OCI-LY1 (cell line): ENCODE measurements around the gene GAS2L1.

Experiments
- H2AFZ ChIP-seq: fragments of 200-600 bp; sonication (generic), shearing (Covaris generic); 2 replicates; pipeline ENCODE4 v1.6.0; 2014; ENCODE audit warnings: antibody characterized with exemption, mild to moderate bottlenecking, low read length
- H3F3A ChIP-seq: fragments of 200-600 bp; sonication (generic), shearing (Covaris generic); 2 replicates; pipeline ENCODE4 v1.6.0; 2014; ENCODE audit warnings: mild to moderate bottlenecking, antibody characterized with exemption, low read length, moderate library complexity; ENCODE audit not compliant: insufficient read depth
- H3K27ac ChIP-seq: fragments of 200-600 bp; sonication (generic); 2 replicates; pipeline ENCODE4 v1.5.1; 2014; ENCODE audit warnings: low read length, mixed run types, mild to moderate bottlenecking, low read depth; ENCODE audit not compliant: poor library complexity, severe bottlenecking
- H3K27me3 ChIP-seq: fragments of 200-600 bp; sonication (generic); 2 replicates; pipeline ENCODE4 v1.6.0; 2014; ENCODE audit warnings: antibody characterized with exemption, mild to moderate bottlenecking, low read length, moderate library complexity; ENCODE audit not compliant: insufficient read depth
- H3K36me3 ChIP-seq: fragments of 200-600 bp; sonication (generic); 2 replicates; pipeline ENCODE4 v1.6.1; 2014; ENCODE audit warnings: mild to moderate bottlenecking, antibody characterized with exemption, low read length, moderate library complexity, mixed read lengths; ENCODE audit not compliant: insufficient read depth
- H3K4me1 ChIP-seq: fragments of 200-600 bp; sonication (generic); 2 replicates; pipeline ENCODE4 v1.5.1; 2014; ENCODE audit warnings: mild to moderate bottlenecking, low read length, moderate library complexity; ENCODE audit not compliant: insufficient read depth, severe bottlenecking
- H3K4me2 ChIP-seq: fragments of 200-600 bp; sonication (generic), shearing (Covaris generic); 2 replicates; pipeline ENCODE4 v1.6.1; 2014; ENCODE audit warnings: low read length
- H3K4me3 ChIP-seq: fragments of 200-600 bp; sonication (generic); 2 replicates; pipeline ENCODE4 v1.5.1; 2014; ENCODE audit warnings: low read length, low read depth, mild to moderate bottlenecking, mixed read lengths; ENCODE audit not compliant: poor library complexity, severe bottlenecking
- H3K79me2 ChIP-seq: fragments of 200-600 bp; shearing (Covaris generic); 2 replicates; pipeline ENCODE4 v1.6.1; 2016; ENCODE audit warnings: mixed run types, low read length, mixed read lengths; ENCODE audit not compliant: insufficient read depth
- H3K9ac ChIP-seq: fragments of 200-600 bp; sonication (generic), shearing (Covaris generic); 2 replicates; pipeline ENCODE4 v1.6.1; 2014; ENCODE audit warnings: mild to moderate bottlenecking, low read length, mixed read lengths
- H3K9me2 ChIP-seq: fragments of 200-600 bp; sonication (generic), shearing (Covaris generic); 2 replicates; pipeline ENCODE4 v1.6.1; 2014; ENCODE audit warnings: low read depth, mild to moderate bottlenecking, low read length, mixed read lengths
- H3K9me3 ChIP-seq: fragments of 200-600 bp; shearing (Covaris generic); 2 replicates; pipeline ENCODE4 v1.6.1; 2014; ENCODE audit warnings: low read length, mixed read lengths
- H4K20me1 ChIP-seq: fragments of 200-600 bp; sonication (generic), shearing (Covaris generic); 2 replicates; pipeline ENCODE4 v1.6.0; 2016; ENCODE audit warnings: mild to moderate bottlenecking, low read length; ENCODE audit not compliant: insufficient read depth
- CTCF ChIP-seq: fragments of 200-600 bp; sonication (generic), shearing (Covaris generic); IDR thresholded peaks from 2 replicates; pipeline ENCODE4 v1.5.1; 2017; ENCODE audit warnings: mild to moderate bottlenecking, antibody characterized with exemption, low read length, moderate library complexity, mixed read lengths
- EZH2 ChIP-seq: fragments of 200-600 bp; sonication (generic), shearing (Covaris generic); IDR thresholded peaks from 2 replicates; pipeline ENCODE4 v1.8.0; 2017; ENCODE audit warnings: borderline replicate concordance, mixed run types, mild to moderate bottlenecking, antibody characterized with exemption, low read length, moderate library complexity, mixed read lengths

Gene GAS2L1

GRCh38 chr22:29275819-29276565 is 30.5 kb upstream of the GAS2L1 start:
- TF ChIP-seq EZH2 (no peak), CTCF (no peak)
- peaks cover 97% of the 10 kb centered on the region for H3K36me3 ChIP-seq
- H3K9me3 ChIP-seq: no peaks in the 10 kb centered on the region
- H3K4me1 ChIP-seq: peaks cover 11% of the 10 kb centered on the region
- peaks cover 72% of the 10 kb centered on the region for H3K79me2 ChIP-seq
- H3K9ac ChIP-seq: no peak overlapping the region
- no peaks in the 10 kb centered on the region for H3K27me3 ChIP-seq
- H4K20me1 ChIP-seq: 0 out of 2 replicates have a peak, but pooled peaks cover 2% of the 10 kb centered on the region
- no peak overlapping the region for H2AFZ ChIP-seq
- no peak overlapping the region for H3K27ac ChIP-seq
- H3K9me2 ChIP-seq: no peaks in the 10 kb centered on the region
- no peak overlapping the region for H3K4me2 ChIP-seq
- no peak overlapping the region for H3K4me3 ChIP-seq
- no peaks in the 10 kb centered on the region for H3F3A ChIP-seq

- H3K4me3 ChIP-seq: no peak overlapping the region
- no peaks in the 10 kb centered on the region for H3K4me1 ChIP-seq
These were observed 28.5 kb upstream of the GAS2L1 start for GRCh38 chr22:29277927-29278326.

GRCh38 chr22:29284196-29284595 is 22.3 kb upstream of the GAS2L1 start:
- Histone ChIP-seq H3K79me2 (peaks cover 7% of the 10 kb centered on the region; the same call in 1 of the 2 replicates), H2AFZ (no peak overlapping the region), H3K4me2 (no peak overlapping the region), H3K27me3 (no peaks in the 10 kb centered on the region), H3K4me1 (no peaks in the 10 kb centered on the region), H3K4me3 (no peak overlapping the region), H3K36me3 (peaks cover 97% of the 10 kb centered on the region), H4K20me1 (0 out of 2 replicates have a peak, but pooled peaks cover under 1% of the 10 kb centered on the region), H3K27ac (no peak overlapping the region), H3F3A (no peaks in the 10 kb centered on the region), H3K9ac (no peak overlapping the region), H3K9me3 (no peaks in the 10 kb centered on the region), H3K9me2 (no peaks in the 10 kb centered on the region)
- TF ChIP-seq CTCF (no peak), EZH2 (no peak)

More at GRCh38 chr22:29277927-29278326, 28.5 kb upstream of the GAS2L1 start:
- Histone ChIP-seq H3K4me2 (no peak overlapping the region), H3K79me2 (peaks cover 53% of the 10 kb centered on the region), H3K9me3 (no peaks in the 10 kb centered on the region), H3K36me3 (peaks cover 97% of the 10 kb centered on the region), H3K9me2 (no peaks in the 10 kb centered on the region), H3K27me3 (no peaks in the 10 kb centered on the region), H3F3A (no peaks in the 10 kb centered on the region), H4K20me1 (0 out of 2 replicates have a peak, but pooled peaks cover 2% of the 10 kb centered on the region), H2AFZ (no peak overlapping the region), H3K9ac (no peak overlapping the region), H3K27ac (no peak overlapping the region)
- TF ChIP-seq EZH2: no peak
- TF ChIP-seq CTCF: no peak
